Kidney (tissue), 14 donors: ENCODE measurements around the gene GPRC5B. TPM values are rescaled to one million over a fixed set of nuclear protein-coding genes. Genes with fewer than 3 reads are reported as not detected.

Experiments
- DNase-seq, 5 donors: peaks; one replicate each; pipeline ENCODE4 v3.0.0-alpha.2; 2013 to 2020
- FAIRE-seq: peaks from 2 replicates; lab custom pipeline; 2012; peaks lifted over from hg19 to GRCh38; lab: Jason Lieb, UNC
- H3K27ac ChIP-seq, 2 donors: one replicate each; pipeline ENCODE4 v1.7.0; 2013; ENCODE audit warnings: low read depth in 2 of 2, low read length in 2 of 2, inconsistent platforms in 1 of 2
- H3K27me3 ChIP-seq: one replicate; pipeline ENCODE4 v1.7.1; 2013; ENCODE audit warnings: low read length, inconsistent platforms; ENCODE audit not compliant: control insufficient read depth, insufficient read depth
- H3K36me3 ChIP-seq, 3 donors: one replicate each; pipeline versions ENCODE4 v1.7.0 to v1.7.1; 2013; ENCODE audit warnings: low read length in 3 of 3, control low read depth in 1 of 3, inconsistent platforms in 1 of 3; ENCODE audit not compliant: insufficient read depth in 3 of 3, control insufficient read depth in 2 of 3
- H3K4me1 ChIP-seq, 3 donors: one replicate each; pipeline versions ENCODE4 v1.7.0 to v1.7.1; 2013; ENCODE audit warnings: low read length in 3 of 3, inconsistent platforms in 1 of 3, low read depth in 1 of 3; ENCODE audit not compliant: control insufficient read depth in 2 of 3, insufficient read depth in 2 of 3
- H3K4me3 ChIP-seq, 3 donors: one replicate each; pipeline versions ENCODE4 v1.7.0 to v1.8.1; 2013; ENCODE audit warnings: low read length in 3 of 3, control low read depth in 1 of 3, inconsistent platforms in 1 of 3
- H3K9ac ChIP-seq, 3 donors: one replicate each; pipeline versions ENCODE4 v1.7.0 to v1.7.1; 2013; ENCODE audit warnings: low read length in 3 of 3, control low read depth in 1 of 3, inconsistent platforms in 1 of 3
- H3K9me3 ChIP-seq, 3 donors: one replicate each; pipeline versions ENCODE4 v1.7.0 to v1.7.1; 2013; ENCODE audit warnings: low read length in 3 of 3, control low read depth in 1 of 3, inconsistent platforms in 1 of 3; ENCODE audit not compliant: control insufficient read depth in 2 of 3, insufficient read depth in 1 of 3
- CTCF ChIP-seq: IDR thresholded peaks from 3 replicates; pipeline ENCODE4 v1.5.1; 2012; ENCODE audit warnings: mild to moderate bottlenecking, moderate library complexity, borderline replicate concordance; ENCODE audit not compliant: insufficient read depth; ENCODE audit errors: extremely low read depth
- intact Hi-C: fragments of 100-400 bp; cut with DNase I; formaldehyde crosslinking; loops from one replicate; pipeline ENCODE4 v1.11.1; 2022
- polyA plus RNA-seq: library from polyadenylated mRNA; stranded (reverse); fragments of 350-450 nt; fragmentation: Illumina TruSeq; extraction: RNeasy Lipid Tissue Mini Kit (QIAGEN cat#74804); gene quantifications from one replicate; pipeline ENCODE4 v1.2.3, GENCODE V29; 2014; ENCODE audit warnings: low read depth, low replicate concordance; ENCODE audit not compliant: insufficient read depth
- total RNA-seq: library from RNA; stranded (reverse); fragmentation: NEBNext Ultra II Directional; extraction: Animal tissue kit (Norgen Biotek cat#: 25700); gene quantifications from one replicate; pipeline ENCODE4 v1.2.1, GENCODE V29; 2021
- donor health status: control.
- donor health status: control.
- donor health status: control.
- donor health status: control.
- donor health status: control.
- donor health status: DM: yes; HTN: yes; CAD: no.
- donor health status: Normal renal cell carcinoma (clear cell type).

GPRC5B gene
- total and polyA plus RNA-seq, 2 donors from 2014 or later, result 53.1 to 66.3 TPM

- no peak for DNase-seq
- FAIRE-seq, result no peak
- intact Hi-C loops, result no loop called here
- no peak overlapping the region for H3K9ac ChIP-seq
- H3K27ac ChIP-seq, result no peak overlapping the region
- peaks cover 0 to 3% (median 0%) of the 10 kb centered on the region in 3 donors for H3K9me3 ChIP-seq
- no peaks in the 10 kb centered on the region for H3K36me3 ChIP-seq
- no peak for TF ChIP-seq CTCF
- H3K27me3 ChIP-seq, result no peaks in the 10 kb centered on the region
- no peak overlapping the region for H3K4me3 ChIP-seq
- no peaks in the 10 kb centered on the region for H3K4me1 ChIP-seq
Observed at GRCh38 chr16:19923396-19923795, 38.7 kb upstream of the GPRC5B start.

- TF ChIP-seq CTCF, result no peak
- Histone ChIP-seq H3K9ac (no peak overlapping the region), H3K27me3 (no peaks in the 10 kb centered on the region), H3K9me3 (peaks cover 0 to 3% (median 0%) of the 10 kb centered on the region in 3 donors), H3K36me3 (no peaks in the 10 kb centered on the region), H3K4me3 (no peak overlapping the region), H3K4me1 (no peaks in the 10 kb centered on the region), H3K27ac (no peak overlapping the region)
- DNase-seq, result no peak
- intact Hi-C loops, result no loop called here
- FAIRE-seq, result no peak
Observed at GRCh38 chr16:19919142-19919541, 34.5 kb upstream of the GPRC5B start.

- Histone ChIP-seq H3K9ac (no peak overlapping the region), H3K4me3 (no peak overlapping the region), H3K4me1 (no peaks in the 10 kb centered on the region), H3K27me3 (no peaks in the 10 kb centered on the region), H3K36me3 (no peaks in the 10 kb centered on the region), H3K27ac (no peak overlapping the region), H3K9me3 (no peaks in the 10 kb centered on the region)
- DNase-seq, result no peak
- no peak for FAIRE-seq
- intact Hi-C loops, result no loop called here
- no peak for TF ChIP-seq CTCF
Observed at GRCh38 chr16:19916064-19916463, 31.4 kb upstream of the GPRC5B start.

GRCh38 chr16:19914877-19915276 lies 30.2 kb upstream of the GPRC5B start:
- Histone ChIP-seq H3K4me3 (no peak overlapping the region), H3K9ac (no peak overlapping the region), H3K9me3 (no peaks in the 10 kb centered on the region), H3K4me1 (no peaks in the 10 kb centered on the region), H3K27me3 (no peaks in the 10 kb centered on the region), H3K36me3 (no peaks in the 10 kb centered on the region), H3K27ac (no peak overlapping the region)
- no peak for TF ChIP-seq CTCF
- intact Hi-C loops, result no loop called here
- FAIRE-seq (no peak), DNase-seq (no peak)
